Stimulated activated CD4-positive, alpha-beta T cell treated with anti-CD3 and anti-CD28 coated beads, Interleukin-15, amount 100 ng/mL, for 48 hours (primary cell): ENCODE results near the gene C16orf54.
"Not testable (repeated sequence)": the region's sequence is repeated elsewhere in the genome, so short reads cannot be mapped to it uniquely, and the experiment has no call there.

Source experiments
- DNase-seq, 2 donors: peaks; one replicate each; pipeline ENCODE4 v3.0.0-alpha.2; 2020; ENCODE audit warnings: low read depth in 2 of 2

C16orf54 gene

DNA sequence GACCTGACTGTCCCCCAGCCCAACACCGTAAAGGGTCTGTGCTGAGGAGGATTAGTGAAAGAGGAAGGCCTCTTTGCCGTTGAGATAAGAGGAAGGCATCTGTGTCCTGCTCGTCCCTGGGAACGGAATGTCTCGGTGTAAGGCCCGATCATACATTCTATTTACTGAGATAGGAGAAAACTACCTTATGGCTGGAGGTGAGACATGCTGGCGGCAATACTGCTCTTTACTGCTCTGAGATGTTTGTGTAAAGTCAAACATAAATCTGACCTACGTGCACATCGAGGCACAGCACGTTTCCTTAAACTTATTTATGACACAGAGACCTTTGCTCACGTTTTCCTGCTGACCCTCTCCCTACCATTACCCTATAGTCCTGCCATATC, 5.2 kb downstream of the C16orf54 start:
- not testable (repeated sequence) for DNase-seq

GRCh38 chr16:29739927-29740629, 5.7 kb downstream of the C16orf54 start:
- DNase-seq: not testable (repeated sequence)

- DNase-seq: no peak
These were observed 7.3 kb downstream of the C16orf54 start for GRCh38 chr16:29738514-29738913.

DNA sequence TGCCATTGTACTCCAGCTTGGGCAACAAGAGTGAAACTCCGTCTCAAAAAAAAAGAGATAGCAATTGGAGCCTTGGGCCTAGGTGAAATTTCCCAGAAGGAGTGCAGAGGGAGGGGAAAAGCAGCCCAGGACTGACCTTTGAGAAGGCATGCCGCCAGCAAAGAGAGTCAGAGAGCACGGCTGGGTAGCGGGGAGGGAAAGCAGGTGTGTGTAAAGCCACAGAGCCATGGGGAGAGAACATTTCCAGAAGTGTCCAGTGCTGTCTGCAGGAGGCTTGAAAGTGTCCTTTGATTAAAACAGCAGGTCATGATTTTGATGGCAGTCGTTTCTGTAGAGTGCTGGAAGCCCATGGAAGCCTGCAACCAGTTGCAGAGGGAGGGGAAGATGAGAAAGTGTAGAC, 8.1 kb downstream of the C16orf54 start:
- no peak for DNase-seq

DNA sequence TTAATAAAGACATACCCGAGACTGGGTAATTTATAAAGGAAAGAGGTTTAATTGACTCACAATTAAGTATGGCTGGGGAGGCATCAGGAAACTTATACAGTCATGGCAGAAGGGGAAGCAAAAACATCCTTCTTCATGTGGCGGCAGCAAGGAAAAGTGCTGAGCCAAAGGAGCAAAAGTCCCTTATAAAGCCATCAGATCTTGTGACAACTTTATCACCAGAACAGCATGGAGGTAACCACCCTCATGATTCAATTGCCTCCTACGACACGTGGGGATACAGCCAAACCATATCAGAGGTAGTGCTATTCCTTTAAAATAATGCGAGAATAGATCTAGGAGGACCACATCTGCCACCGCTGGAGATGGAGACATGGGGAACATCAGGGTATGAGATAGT, 9.0 kb downstream of the C16orf54 start:
- DNase-seq: no peak

GRCh38 chr16:29736112-29736511, 9.7 kb downstream of the C16orf54 start:
- DNase-seq: no peak

DNA sequence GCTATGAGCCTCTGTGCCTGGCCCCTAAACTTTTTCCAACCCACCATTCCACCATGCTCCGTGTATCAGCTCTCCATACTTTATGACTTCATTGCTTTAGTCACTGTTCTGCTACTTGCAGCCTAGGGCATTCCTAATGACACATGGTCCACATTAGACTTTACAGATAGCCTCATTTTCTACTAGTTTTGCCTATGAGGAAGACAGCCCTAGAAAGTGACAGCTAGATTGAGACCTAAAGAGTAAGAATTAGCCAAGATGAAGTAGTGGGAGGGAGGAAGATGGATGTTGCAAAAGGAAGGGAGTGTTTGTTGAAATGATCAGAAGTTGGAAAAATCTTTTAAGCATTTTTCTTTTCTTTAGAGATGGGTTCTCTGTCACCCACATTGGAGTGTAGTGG, 11.0 kb downstream of the C16orf54 start:
- DNase-seq: no peak

DNA sequence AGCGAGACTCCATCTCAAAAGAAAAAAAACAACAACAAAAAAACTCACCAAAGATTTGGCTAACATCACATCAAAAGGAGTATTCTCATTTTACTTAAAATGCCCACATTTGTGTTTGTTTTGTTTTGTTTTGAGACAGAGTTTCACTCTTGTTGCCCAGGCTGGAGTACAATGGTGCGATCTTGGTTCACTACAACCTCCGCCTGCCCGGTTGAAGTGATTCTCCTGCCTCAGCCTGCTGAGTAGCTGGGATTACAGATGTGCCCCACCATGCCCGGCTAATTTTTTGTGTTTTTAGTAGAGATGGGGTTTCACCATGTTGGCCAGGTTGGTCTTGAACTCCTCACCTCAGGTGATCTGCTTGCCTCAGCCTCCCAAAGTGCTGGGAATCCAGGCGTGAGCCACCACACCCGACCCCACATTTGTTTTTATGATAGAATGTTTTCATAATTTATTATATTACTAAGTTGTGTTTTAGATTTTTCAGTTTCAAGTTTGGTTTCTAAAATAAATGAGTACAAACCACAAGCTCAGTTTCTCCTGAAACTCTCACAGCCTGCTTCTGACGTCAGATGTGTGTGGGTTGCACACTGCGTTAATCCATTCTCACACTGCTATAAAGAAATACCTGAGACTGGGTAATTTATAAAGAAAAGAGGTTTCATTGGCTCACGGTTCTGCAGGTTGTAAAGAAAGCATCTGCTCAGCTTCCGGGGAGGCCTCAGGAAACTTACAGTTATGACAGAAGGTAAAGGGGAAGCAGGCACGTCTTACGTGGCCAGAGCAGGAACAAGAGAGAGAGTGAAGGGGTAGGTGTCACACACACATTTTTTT, 13.8 kb downstream of the C16orf54 start:
- peak; percentile 75 to 79 for DNase-seq

GRCh38 chr16:29730649-29731048, 15.1 kb downstream of the C16orf54 start:
- no peak for DNase-seq

GRCh38 chr16:29729116-29729521, 16.7 kb downstream of the C16orf54 start:
- DNase-seq: no peak

DNA sequence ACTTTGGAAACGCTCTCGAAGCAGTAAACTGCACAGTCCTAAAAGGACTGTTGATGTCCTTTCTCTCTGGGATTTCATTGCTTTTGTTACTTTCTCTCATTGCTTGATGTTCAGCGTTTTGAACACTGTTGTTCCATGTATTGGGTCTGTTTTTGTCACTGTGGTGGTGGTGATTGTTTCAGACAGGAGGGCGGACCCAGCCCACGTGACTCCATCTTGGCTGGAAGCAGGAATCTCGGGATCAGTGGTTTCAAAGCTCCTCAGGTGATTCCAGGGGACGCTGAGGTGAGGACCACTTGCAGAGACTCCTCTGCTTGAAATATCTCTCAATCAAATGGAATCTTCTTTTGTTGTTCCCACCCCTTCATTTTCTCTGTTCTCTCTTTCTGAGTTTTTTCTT, 18.3 kb downstream of the C16orf54 start:
- no peak for DNase-seq

DNA sequence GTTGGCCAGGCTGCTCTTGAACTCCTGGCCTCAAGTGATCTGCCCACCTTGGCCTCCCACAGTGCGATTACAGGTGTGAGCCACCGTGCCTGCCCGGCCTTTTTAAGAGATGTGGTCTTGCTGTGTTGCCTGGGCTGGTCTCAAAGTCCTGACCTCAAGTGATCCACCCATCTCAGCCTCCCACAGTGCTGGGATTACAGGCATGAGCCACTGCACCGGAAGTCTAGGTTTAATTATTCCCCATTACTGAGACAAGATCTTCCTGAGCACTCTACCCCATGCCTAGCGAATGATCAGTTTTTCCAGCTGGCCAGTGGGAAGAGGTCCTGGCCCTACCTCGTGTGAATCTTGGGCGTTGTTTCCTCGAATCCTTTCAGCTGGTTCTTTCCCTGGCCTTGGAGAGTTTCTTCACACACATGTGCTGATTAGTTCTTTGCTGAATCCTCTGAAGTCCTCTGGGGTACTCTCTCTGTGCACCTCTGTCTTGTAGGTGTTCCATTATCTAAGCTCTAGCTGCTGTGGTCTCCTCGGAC, 18.9 kb downstream of the C16orf54 start:
- DNase-seq: no peak

DNA sequence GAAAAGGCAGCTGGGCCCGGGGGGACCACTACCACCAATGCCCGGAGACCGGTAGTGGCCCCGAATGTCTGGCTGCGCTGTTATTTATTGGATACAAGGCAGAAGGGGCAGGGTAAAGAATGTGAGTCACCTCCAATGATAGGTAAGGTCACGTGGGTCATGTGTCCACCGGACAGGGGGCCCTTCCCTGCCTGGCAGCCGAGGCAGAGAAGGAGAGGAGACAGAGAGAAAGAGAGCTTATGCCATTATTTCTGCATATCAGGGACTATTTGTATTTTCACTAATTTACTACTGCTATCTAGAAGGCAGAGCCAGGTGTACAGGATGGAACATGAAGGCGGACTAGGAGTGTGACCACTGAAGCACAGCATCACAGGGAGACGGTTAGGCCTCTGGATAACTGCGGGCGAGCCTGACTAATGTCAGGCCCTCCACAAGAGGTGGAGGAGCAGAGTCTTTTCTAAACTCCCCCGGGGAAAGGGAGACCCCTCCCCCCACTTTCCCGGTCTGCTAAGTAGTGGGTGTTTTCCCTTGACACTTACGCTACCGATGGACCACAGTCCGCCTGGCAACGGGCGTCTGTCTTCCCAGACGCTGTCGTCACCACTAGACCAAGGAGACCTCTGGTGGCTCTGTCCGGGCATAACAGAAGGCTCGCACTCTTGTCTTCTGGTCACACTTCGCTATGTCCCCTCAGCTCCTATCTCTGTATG, 24.5 kb downstream of the C16orf54 start:
- DNase-seq: not testable (repeated sequence)

- no peak for DNase-seq
These were observed 25.1 kb downstream of the C16orf54 start for GRCh38 chr16:29720703-29721102.

DNA sequence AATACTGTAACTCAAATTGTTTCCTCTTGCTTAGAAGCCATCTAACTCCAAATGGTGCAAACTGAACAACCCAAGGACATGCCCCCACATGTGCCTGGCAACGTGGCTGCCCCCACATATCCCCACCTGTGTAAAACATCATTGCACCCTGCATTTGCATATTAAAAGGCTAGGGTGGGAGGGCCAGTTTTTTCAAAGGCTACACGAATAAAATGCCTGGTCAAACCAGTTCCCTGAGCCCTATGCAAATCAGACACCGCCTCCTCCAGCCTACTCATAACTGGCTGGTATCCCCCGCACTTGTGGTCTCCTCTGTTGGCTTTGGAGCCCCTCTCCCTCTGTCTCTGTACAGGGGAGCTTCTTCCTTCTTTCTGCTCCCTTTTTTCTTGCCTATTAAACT, 26.7 kb downstream of the C16orf54 start:
- no peak for DNase-seq

- DNase-seq: no peak
These were observed 28.7 kb downstream of the C16orf54 start for GRCh38 chr16:29717113-29717512.

DNA sequence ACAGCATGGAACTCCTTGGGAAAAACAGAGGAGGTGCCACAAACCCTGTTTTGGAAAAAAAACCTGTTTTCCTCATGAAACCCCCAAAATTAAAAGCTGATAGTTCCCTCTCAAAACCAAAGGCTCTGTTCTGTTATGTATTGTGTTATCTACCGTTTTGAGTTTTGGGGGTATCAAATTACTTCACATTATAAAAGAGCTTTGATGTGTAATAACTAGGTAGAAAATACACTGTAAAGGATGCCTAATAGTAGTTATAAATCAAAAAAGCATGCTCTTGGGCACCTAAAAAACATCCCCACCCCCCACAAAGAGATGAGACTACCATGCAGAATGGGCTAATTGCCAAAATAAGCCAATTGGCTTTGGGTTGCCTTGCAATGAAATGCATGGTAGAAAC, 30.8 kb downstream of the C16orf54 start:
- no peak for DNase-seq

DNA sequence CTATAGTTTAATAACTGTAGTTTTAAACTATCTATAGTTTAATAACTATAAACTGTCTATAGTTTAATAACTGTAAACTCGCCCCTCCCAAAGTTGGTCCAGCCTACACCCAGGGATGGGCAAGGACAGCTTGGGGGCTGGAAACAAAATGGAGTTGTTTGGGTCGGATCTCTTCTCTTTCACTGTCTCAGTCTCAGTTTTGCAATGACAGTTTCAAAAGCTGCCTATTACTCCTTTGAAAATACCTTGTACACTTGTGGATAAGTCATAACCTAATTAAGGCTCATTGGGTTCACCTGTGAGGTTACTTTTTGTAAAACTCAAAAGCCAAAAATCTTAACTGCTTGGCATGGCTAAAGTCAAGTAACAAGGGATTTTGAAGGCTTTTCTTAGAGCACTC, 31.4 kb downstream of the C16orf54 start:
- DNase-seq: no peak

DNA sequence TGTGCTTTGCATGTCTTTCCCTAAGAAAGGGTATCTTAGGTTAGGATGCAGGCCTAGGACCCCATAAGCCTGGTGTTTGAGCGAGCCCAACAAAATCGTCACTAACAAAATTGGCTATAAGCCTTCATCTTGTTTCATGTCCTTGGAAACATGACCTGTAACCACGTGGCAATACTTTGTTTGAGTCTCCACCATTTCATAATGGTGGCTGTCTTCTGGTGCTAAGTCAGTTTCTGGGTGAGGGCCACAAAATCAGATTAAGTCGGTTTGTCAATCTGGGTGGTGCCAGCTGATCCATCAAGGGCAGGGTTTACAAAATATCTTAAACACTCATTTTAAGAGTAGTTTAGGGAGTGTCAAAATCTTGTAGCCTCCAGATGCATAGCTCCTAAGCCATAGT, 33.0 kb downstream of the C16orf54 start:
- no peak for DNase-seq

DNA sequence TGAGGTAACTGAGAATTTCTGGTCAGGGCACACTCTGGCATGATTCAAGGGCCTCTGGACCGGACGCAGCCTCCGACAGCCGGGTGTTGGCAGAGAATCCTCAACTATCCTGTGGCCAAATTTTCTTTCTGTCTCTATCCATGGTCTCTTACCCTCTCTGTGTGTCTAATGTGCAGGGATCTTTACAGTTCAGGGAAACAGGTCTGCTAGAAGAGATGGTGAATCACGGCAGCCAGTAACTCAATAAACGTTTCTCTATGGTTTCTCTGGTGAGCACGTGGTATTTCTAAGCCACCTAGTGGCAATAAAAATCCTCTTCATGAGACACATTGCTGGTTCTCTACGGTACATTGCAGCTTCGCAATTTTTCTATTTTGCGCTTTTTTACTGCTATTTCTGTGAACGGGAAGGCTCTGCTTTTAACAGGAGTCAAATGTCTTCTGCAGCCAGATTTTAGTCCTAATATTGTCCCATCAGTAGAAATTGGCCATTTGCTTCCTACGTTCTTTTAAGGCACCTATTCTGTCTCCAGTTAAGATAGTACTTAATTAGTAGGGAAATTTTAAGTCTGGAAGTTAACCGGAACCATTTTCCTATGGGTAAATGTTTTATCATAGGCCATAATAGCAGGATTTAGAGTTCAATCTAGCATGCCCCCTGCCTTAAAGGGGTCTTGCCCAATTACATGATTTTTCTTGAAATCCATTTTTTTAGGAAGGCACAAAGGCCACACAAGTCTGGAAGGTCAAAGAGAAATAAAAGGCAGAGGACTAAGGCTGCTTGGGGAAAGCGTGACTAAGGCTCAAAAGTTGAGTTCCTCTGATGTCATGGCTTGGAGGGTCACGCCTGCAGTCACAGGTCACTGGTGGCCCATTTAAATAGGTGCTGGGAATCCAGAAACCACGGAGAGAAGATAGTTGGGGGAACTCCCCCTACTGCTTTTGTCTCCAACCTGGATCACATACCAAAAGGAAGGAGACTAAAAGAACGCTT, 35.3 kb downstream of the C16orf54 start:
- no peak for DNase-seq

DNA sequence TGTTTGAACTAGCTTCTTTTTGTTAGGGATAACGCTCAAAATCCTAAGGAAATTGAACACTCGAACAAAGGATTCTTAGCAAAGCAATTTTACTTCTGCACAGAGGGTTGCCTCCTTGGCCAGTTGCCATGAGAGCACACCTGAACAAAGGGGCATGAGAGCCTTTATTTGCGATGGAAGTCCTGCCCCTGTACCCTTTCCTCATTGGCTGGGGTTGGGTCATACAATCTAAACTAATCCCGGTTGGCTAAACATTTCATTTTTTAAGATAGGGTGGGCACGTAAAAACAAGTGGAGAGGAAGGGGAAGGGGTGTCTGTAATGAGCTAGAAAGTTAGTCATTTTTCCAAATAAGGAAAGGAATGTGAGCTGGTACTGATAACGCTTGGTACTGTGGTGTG, 36.1 kb downstream of the C16orf54 start:
- not testable (repeated sequence) for DNase-seq
